Left renal cortex interstitium (tissue), 4 donors: ENCODE measurements around the gene ACTR3C. TPM values are rescaled to one million over a fixed set of nuclear protein-coding genes. Genes with fewer than 3 reads are reported as not detected.
"Not testable (repeated sequence)": the region's sequence is repeated elsewhere in the genome, so short reads cannot be mapped to it uniquely, and the experiment has no call there.

Experiments
- DNase-seq, 4 donors: peaks; one replicate each; pipeline ENCODE4 v3.0.0-alpha.2; 2013; ENCODE audit warnings: low read depth in 4 of 4, low spot score in 2 of 4, missing footprints in 1 of 4
- polyA plus RNA-seq, 4 donors: library from polyadenylated mRNA; unstranded; fragments of 120-200 nt; gene quantifications; one replicate each; pipeline ENCODE4 v1.2.1, GENCODE V29; 2013; ENCODE audit not compliant: insufficient read length in 4 of 4

The ACTR3C gene
- polyA plus RNA-seq, 4 donors: 7.4 to 9.4 (median 7.5) TPM

DNA sequence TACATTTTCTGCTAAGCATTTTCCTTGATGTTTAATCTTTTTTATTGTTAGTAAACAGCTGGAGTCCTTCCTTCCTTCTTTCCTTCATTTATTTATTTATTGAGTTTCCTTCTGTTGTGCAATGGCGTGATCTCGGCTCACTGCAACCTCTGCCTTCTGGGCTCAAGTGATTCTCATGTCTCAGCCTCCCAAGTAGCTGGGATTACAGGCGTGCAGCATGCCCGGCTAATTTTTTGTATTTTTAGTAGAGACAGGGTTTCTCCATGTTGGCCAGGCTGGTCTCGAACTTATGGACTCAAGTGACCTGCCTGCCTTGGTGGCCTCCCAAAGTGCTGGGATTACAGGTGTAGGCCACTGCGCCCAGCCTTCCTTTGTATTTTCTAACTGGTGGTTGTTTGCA, 6.4 kb downstream of the ACTR3C start:
- not testable (repeated sequence) for DNase-seq

GRCh38 chr7:150314639-150315239, 8.6 kb downstream of the ACTR3C start:
- no peak for DNase-seq

- no peak for DNase-seq
These were observed 9.5 kb downstream of the ACTR3C start for GRCh38 chr7:150313870-150314269.

- DNase-seq: no peak
These were observed 10.0 kb downstream of the ACTR3C start for GRCh38 chr7:150313367-150313809.

GRCh38 chr7:150312649-150313366, 10.5 kb downstream of the ACTR3C start:
- DNase-seq: not testable (repeated sequence)

DNA sequence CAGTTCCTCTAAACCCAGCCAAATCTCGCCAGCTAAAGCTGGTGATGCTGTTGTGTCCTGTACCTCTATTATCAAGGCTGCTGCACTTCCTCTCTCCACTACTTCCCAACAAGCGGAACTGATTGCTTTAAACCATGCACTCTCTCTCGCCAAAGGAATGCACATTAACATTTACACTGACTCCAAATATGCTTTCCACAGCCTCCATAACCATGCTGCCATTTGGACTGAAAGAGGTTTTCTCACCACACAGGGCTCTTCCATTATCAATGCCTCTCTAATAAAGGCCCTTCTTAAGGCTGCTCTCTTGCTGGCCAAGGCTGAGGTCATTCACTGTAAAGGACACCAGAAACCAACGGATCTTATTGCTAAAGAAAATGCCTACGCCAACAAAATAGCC, 11.6 kb downstream of the ACTR3C start:
- no peak for DNase-seq

- DNase-seq: no peak
These were observed 12.2 kb downstream of the ACTR3C start for GRCh38 chr7:150311146-150311545.

GRCh38 chr7:150308575-150308974, 14.8 kb downstream of the ACTR3C start:
- DNase-seq: no peak

DNA sequence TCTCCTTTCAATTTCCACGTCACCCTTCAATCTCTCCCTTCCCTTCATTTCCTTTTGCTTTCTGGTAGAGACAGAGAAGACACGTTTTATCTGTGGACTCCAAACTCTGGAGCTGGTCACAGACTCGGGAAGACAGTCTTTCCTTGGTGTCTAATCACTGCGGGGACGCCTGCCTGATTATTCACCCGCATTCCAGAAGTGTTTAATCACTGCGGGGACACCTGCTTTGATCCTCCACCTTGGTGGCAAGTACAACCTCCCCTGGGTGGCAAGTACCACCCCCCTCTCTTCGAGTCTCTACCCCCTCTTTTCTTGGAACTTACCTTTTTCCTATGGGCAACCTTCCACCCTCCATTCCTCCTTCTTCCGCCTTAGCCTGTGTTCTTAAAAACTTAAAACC, 15.4 kb downstream of the ACTR3C start:
- DNase-seq: no peak

GRCh38 chr7:150307129-150307528, 16.2 kb downstream of the ACTR3C start:
- DNase-seq: no peak

GRCh38 chr7:150306377-150306776, 17.0 kb downstream of the ACTR3C start:
- not testable (repeated sequence) for DNase-seq

GRCh38 chr7:150305903-150306284, 17.5 kb downstream of the ACTR3C start:
- not testable (repeated sequence) for DNase-seq

- not testable (repeated sequence) for DNase-seq
These were observed 18.0 kb downstream of the ACTR3C start for GRCh38 chr7:150305259-150305902.

- DNase-seq: not testable (repeated sequence)
These were observed 18.7 kb downstream of the ACTR3C start for GRCh38 chr7:150304499-150305258.

GRCh38 chr7:150302908-150303310, 20.4 kb downstream of the ACTR3C start:
- not testable (repeated sequence) for DNase-seq

GRCh38 chr7:150297978-150298377, 25.4 kb downstream of the ACTR3C start:
- not testable (repeated sequence) for DNase-seq

GRCh38 chr7:150296802-150297201, 26.5 kb downstream of the ACTR3C start:
- not testable (repeated sequence) for DNase-seq

DNA sequence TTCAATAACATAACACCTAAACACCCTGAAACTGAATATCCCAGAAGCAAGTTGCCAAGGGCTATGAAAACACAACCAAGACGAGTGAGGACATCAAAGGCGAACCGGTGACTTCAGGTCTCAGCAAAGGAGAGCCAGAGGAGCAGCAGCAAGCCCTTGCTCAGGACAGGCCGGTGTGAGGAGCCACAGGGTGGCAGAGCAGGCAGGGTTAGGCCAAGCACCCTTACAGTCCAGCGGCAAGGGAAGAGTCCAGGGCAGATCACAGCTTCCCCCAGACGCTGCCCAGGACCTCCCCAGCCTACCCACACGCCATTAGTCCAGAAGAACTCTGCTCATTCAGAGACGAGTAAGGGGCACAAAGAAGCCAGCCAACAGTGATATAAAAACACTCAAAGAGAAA, 27.7 kb downstream of the ACTR3C start:
- not testable (repeated sequence) for DNase-seq

GRCh38 chr7:150295027-150295426, 28.3 kb downstream of the ACTR3C start:
- DNase-seq: not testable (repeated sequence)

GRCh38 chr7:150290317-150290716, 33.0 kb downstream of the ACTR3C start:
- not testable (repeated sequence) for DNase-seq

GRCh38 chr7:150288816-150289215, 34.5 kb downstream of the ACTR3C start:
- DNase-seq: not testable (repeated sequence)
